GM12892 (cell line): Measurements from ENCODE around the gene LRFN4.

Experiments used
- POLR2A ChIP-seq: IDR thresholded peaks from 2 replicates; pipeline ENCODE4 v1.6.1; 2011; ENCODE audit warnings: low read depth, low read length, control low read depth
- POLR2AphosphoS5 ChIP-seq: IDR thresholded peaks from 2 replicates; pipeline ENCODE4 v1.6.1; 2011; ENCODE audit warnings: low read depth, low read length, control low read depth

GRCh38 chr11:66864172-66864901 is 7.5 kb downstream of the LRFN4 start:
- TF ChIP-seq POLR2AphosphoS5 (no peak), POLR2A (no peak)
